RWPE2 (cell line): ENCODE results near the gene CLIC4.
"Not testable (repeated sequence)": the region's sequence is repeated elsewhere in the genome, so short reads cannot be mapped to it uniquely, and the experiment has no call there.

Source experiments
- ATAC-seq: fragments of 200-7000 bp; cut with Tn5 transposase; 3 replicates; pipeline ENCODE4 v1.9.1; 2021; ENCODE audit warnings: low read depth
- DNase-seq: peaks from one replicate; pipeline ENCODE4 v3.0.0-alpha.2; 2020; ENCODE audit warnings: low spot score
- H3K27ac ChIP-seq: fragments of 450-650 bp; 2 replicates; pipeline ENCODE4 v1.5.1; 2017; ENCODE audit warnings: mild to moderate bottlenecking; ENCODE audit not compliant: poor library complexity, severe bottlenecking
- H3K27me3 ChIP-seq: fragments of 250-450 bp; sonication (Bioruptor Pico); 2 replicates; pipeline ENCODE4 v1.5.1; 2021; ENCODE audit warnings: mild to moderate bottlenecking, moderate library complexity; ENCODE audit not compliant: insufficient read depth, poor library complexity, severe bottlenecking
- H3K36me3 ChIP-seq: fragments of 250-450 bp; sonication (Bioruptor Pico); 2 replicates; pipeline ENCODE4 v1.5.1; 2020; ENCODE audit warnings: low read depth, mild to moderate bottlenecking, moderate library complexity
- H3K4me1 ChIP-seq: fragments of 250-450 bp; sonication (Bioruptor Pico); 2 replicates; pipeline ENCODE4 v1.5.1; 2021; ENCODE audit warnings: mild to moderate bottlenecking, moderate library complexity; ENCODE audit not compliant: insufficient read depth, poor library complexity, severe bottlenecking
- H3K4me3 ChIP-seq: fragments of 250-450 bp; sonication (Bioruptor Pico); 2 replicates; pipeline ENCODE4 v1.5.1; 2021; ENCODE audit warnings: mild to moderate bottlenecking, moderate library complexity; ENCODE audit not compliant: severe bottlenecking
- H3K9me3 ChIP-seq: fragments of 250-450 bp; sonication (Bioruptor Pico); 2 replicates; pipeline ENCODE4 v1.5.1; 2021; ENCODE audit warnings: mild to moderate bottlenecking, moderate library complexity; ENCODE audit not compliant: severe bottlenecking
- TF ChIP-seq, protein P1 (sequence below): fragments of 450-650 bp; IDR thresholded peaks from one replicate; pipeline ENCODE4 v1.5.1; 2017; ENCODE audit warnings: mild to moderate bottlenecking, moderate library complexity; ENCODE audit not compliant: poor library complexity, severe bottlenecking

CLIC4 gene

GRCh38 chr1:24803987-24804530, 58.8 kb downstream of the CLIC4 start:
- Histone ChIP-seq H3K4me1 (peaks cover 16% of the 10 kb centered on the region), H3K4me3 (no peak overlapping the region), H3K27me3 (no peaks in the 10 kb centered on the region), H3K27ac (no peak overlapping the region), H3K9me3 (no peaks in the 10 kb centered on the region), H3K36me3 (peaks cover 4% of the 10 kb centered on the region; the same call in 1 of the 2 replicates)
- TF ChIP-seq, protein P1, sequence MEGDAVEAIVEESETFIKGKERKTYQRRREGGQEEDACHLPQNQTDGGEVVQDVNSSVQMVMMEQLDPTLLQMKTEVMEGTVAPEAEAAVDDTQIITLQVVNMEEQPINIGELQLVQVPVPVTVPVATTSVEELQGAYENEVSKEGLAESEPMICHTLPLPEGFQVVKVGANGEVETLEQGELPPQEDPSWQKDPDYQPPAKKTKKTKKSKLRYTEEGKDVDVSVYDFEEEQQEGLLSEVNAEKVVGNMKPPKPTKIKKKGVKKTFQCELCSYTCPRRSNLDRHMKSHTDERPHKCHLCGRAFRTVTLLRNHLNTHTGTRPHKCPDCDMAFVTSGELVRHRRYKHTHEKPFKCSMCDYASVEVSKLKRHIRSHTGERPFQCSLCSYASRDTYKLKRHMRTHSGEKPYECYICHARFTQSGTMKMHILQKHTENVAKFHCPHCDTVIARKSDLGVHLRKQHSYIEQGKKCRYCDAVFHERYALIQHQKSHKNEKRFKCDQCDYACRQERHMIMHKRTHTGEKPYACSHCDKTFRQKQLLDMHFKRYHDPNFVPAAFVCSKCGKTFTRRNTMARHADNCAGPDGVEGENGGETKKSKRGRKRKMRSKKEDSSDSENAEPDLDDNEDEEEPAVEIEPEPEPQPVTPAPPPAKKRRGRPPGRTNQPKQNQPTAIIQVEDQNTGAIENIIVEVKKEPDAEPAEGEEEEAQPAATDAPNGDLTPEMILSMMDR: no peak
- ATAC-seq (no peak; the same call in 2 of the 3 replicates), DNase-seq (no peak)

DNA sequence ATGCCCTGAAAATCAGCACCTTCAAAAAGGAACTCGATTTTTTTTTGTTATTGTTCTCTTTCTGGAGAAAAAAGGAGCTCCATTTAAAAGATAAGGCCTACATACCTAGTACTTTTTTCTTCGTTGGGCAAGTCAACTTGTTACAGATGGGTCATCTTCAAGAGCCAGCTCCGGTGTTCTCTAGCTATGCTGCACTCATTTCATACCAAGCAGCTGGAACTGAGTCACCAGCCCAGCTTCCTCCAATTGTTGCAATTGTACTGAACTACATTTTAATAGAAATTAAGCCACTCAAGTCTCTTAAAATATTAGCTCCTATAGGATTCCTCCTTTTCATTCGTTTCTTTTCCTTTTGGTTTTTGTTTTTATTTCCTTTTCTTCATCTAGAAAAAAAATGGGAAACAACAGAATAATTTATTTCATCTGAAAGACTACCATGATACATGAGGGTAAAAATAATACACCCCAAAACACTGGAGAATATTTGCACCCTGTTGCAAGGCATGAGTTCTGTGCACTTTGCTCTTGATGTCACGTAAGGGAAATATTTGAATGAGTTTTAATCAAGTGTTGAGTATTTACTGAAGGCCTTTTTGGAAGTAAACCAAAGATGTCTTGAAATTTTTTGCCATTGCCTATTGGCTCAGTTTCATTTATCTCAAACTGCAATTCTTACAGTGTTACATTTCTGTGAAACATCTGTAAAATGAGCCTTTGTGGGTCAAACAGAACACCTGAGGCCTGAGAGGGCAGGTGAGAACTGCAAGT, 60.5 kb downstream of the CLIC4 start:
- Histone ChIP-seq H3K4me1 (peaks cover 16% of the 10 kb centered on the region), H3K9me3 (no peaks in the 10 kb centered on the region), H3K4me3 (no peak overlapping the region), H3K36me3 (peaks cover 4% of the 10 kb centered on the region; the same call in 1 of the 2 replicates), H3K27ac (peak overlapping the region; percentile 24), H3K27me3 (no peaks in the 10 kb centered on the region)
- peak; percentile 90 for ATAC-seq
- DNase-seq: no peak
- TF ChIP-seq, protein P1: no peak

GRCh38 chr1:24806588-24806987, 61.3 kb downstream of the CLIC4 start:
- ATAC-seq: no peak
- Histone ChIP-seq H3K4me3 (no peak overlapping the region), H3K36me3 (peaks cover 4% of the 10 kb centered on the region; the same call in 1 of the 2 replicates), H3K27me3 (no peaks in the 10 kb centered on the region), H3K9me3 (no peaks in the 10 kb centered on the region), H3K27ac (peak overlapping the region; percentile 24), H3K4me1 (peaks cover 16% of the 10 kb centered on the region)
- no peak for DNase-seq
- TF ChIP-seq, protein P1: no peak

DNA sequence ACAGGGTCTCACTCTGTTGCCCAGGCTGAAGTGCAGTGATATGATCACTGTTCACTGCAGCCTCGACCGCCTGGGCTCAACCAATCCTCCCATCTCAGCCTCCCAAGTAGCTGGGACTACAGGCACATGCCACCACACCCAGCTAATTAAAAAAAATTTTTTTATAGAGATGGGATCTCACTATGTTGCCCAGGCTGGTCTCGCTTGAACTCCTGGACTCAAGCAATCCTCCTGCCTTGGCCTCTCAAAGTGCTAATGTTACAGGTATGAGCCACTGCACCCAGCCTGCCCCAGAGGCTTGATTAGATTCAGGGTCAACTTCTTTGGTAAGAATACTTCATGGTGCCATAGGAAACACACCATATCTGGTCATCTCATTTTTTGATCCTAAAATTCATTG, 66.2 kb downstream of the CLIC4 start:
- not testable (repeated sequence) for H3K27ac ChIP-seq

GRCh38 chr1:24820221-24820620, 75.0 kb downstream of the CLIC4 start:
- H3K36me3 ChIP-seq: peaks cover 13% of the 10 kb centered on the region
- H3K27me3 ChIP-seq, H3K27ac ChIP-seq, DNase-seq, H3K4me1 ChIP-seq, H3K4me3 ChIP-seq, ATAC-seq, H3K9me3 ChIP-seq: not testable (repeated sequence)

More for the DNA sequence above, 66.2 kb downstream of the CLIC4 start:
- not testable (repeated sequence) for H3K4me1 ChIP-seq, DNase-seq, ATAC-seq, H3K4me3 ChIP-seq, H3K9me3 ChIP-seq, H3K27me3 ChIP-seq
- H3K36me3 ChIP-seq: peaks cover 22% of the 10 kb centered on the region
